SK-N-SH (cell line): ENCODE measurements around the gene PCARE. TPM values are rescaled to one million over a fixed set of nuclear protein-coding genes. Genes with fewer than 3 reads are reported as not detected.

Experiments
- CTCF ChIA-PET: fragments of 300-600, 350-600 bp; formaldehyde crosslinking; extraction: SDS; loops from one replicate; lab custom pipeline; 2021; lab: Yijun Ruan, JAX
- POLR2A ChIA-PET: fragments of 350-600 bp; sonication (Branson Sonifier 250); formaldehyde crosslinking; extraction: SDS; loops from one replicate; lab custom pipeline; 2020; ENCODE audit warnings: antibody characterized with exemption, inconsistent platforms; lab: Yijun Ruan, JAX
- DNase-seq: peaks from one replicate; pipeline ENCODE4 v3.0.0; 2012
- H2AFZ ChIP-seq: fragments of 200-600 bp; sonication (generic); 2 replicates; pipeline ENCODE4 v1.8.1; 2016; ENCODE audit warnings: antibody characterized with exemption, mild to moderate bottlenecking, low read depth
- H3F3A ChIP-seq: fragments of 200-600 bp; sonication (generic); replicated peaks from 2 replicates; pipeline ENCODE3; 2016; ENCODE audit warnings: antibody characterized with exemption, mild to moderate bottlenecking; ENCODE audit not compliant: insufficient read depth
- H3K27ac ChIP-seq, 2 experiments: fragments of 200-500 bp in 1 of 2; fragments of 200-600 bp in 1 of 2; sonication (Bioruptor generic) in 1 of 2; sonication (generic), shearing (Covaris generic) in 1 of 2; 2 replicates each; pipeline versions ENCODE4 v1.5.1 to v1.6.1; 2014 to 2016; ENCODE audit warnings: low read depth in 2 of 2, inconsistent platforms in 1 of 2, low read length in 1 of 2, mild to moderate bottlenecking in 1 of 2, mixed read lengths in 1 of 2
- H3K27me3 ChIP-seq: fragments of 200-600 bp; sonication (generic), shearing (Covaris generic); 2 replicates; pipeline ENCODE4 v1.6.1; 2016; ENCODE audit warnings: mixed run types; ENCODE audit not compliant: insufficient read depth
- H3K36me3 ChIP-seq, 2 experiments: fragments of 200-500 bp in 1 of 2; fragments of 200-600 bp in 1 of 2; sonication (Bioruptor generic) in 1 of 2; sonication (generic) in 1 of 2; replicated peaks in 1 of 2; 2 replicates each; pipeline versions ENCODE3 to v1.5.1; 2014 to 2016; ENCODE audit warnings: low read length in 1 of 2, mild to moderate bottlenecking in 1 of 2; ENCODE audit not compliant: insufficient read depth in 2 of 2, control insufficient read depth in 1 of 2
- H3K4me1 ChIP-seq, 2 experiments: fragments of 200-500 bp in 1 of 2; fragments of 200-600 bp in 1 of 2; sonication (Bioruptor generic) in 1 of 2; sonication (generic), shearing (Covaris generic) in 1 of 2; 2 replicates each; pipeline versions ENCODE4 v1.5.1 to v1.6.1; 2014 to 2016; ENCODE audit warnings: low read depth in 1 of 2, low read length in 1 of 2, mixed run types in 1 of 2; ENCODE audit not compliant: insufficient read depth in 2 of 2, control insufficient read depth in 1 of 2
- H3K4me2 ChIP-seq: fragments of 200-600 bp; sonication (generic), shearing (Covaris generic); 2 replicates; pipeline ENCODE4 v1.6.1; 2017; ENCODE audit warnings: mixed run types
- H3K4me3 ChIP-seq, 2 experiments: fragments of 200-500 bp in 1 of 2; fragments of 200-600 bp in 1 of 2; sonication (Bioruptor generic) in 1 of 2; sonication (generic), shearing (Covaris generic) in 1 of 2; 2 replicates each; pipeline versions ENCODE4 v1.5.1 to v1.8.1; 2014 to 2016; ENCODE audit warnings: low read depth in 2 of 2, inconsistent platforms in 1 of 2, low read length in 1 of 2, mild to moderate bottlenecking in 1 of 2, mixed read lengths in 1 of 2, moderate library complexity in 1 of 2
- H3K79me2 ChIP-seq: fragments of 200-600 bp; sonication (generic); 2 replicates; pipeline ENCODE4 v1.8.1; 2017; ENCODE audit warnings: mild to moderate bottlenecking; ENCODE audit not compliant: insufficient read depth
- H3K9ac ChIP-seq: fragments of 200-600 bp; sonication (generic); 2 replicates; pipeline ENCODE4 v1.6.1; 2017; ENCODE audit warnings: mixed run types
- H3K9me2 ChIP-seq: fragments of 200-600 bp; sonication (generic); 2 replicates; pipeline ENCODE4 v1.6.1; 2017; ENCODE audit warnings: mixed run types
- H3K9me3 ChIP-seq: fragments of 200-600 bp; sonication (generic); 2 replicates; pipeline ENCODE4 v1.6.1; 2017; ENCODE audit warnings: mixed run types, mild to moderate bottlenecking, moderate library complexity
- H4K20me1 ChIP-seq: fragments of 200-600 bp; sonication (generic); 2 replicates; pipeline ENCODE4 v1.6.1; 2017; ENCODE audit warnings: mild to moderate bottlenecking, mixed run types; ENCODE audit not compliant: insufficient read depth
- EZH2phosphoT487 ChIP-seq: fragments of 200-600 bp; sonication (generic); IDR thresholded peaks from 2 replicates; pipeline ENCODE4 v1.6.1; 2017; ENCODE audit warnings: low read depth, mixed run types, mild to moderate bottlenecking, antibody characterized with exemption, moderate library complexity, borderline replicate concordance
- FOXM1 ChIP-seq: IDR thresholded peaks from 2 replicates; pipeline ENCODE4 v1.4.0; 2012; ENCODE audit warnings: low read depth, mild to moderate bottlenecking
- MXI1 ChIP-seq: IDR thresholded peaks from 2 replicates; pipeline ENCODE4 v1.6.1; 2012; ENCODE audit warnings: mild to moderate bottlenecking, low read depth, low read length, improper control_type of control experiment
- NRF1 ChIP-seq: IDR thresholded peaks from 2 replicates; pipeline ENCODE4 v1.6.1; 2012; ENCODE audit warnings: low read depth, mild to moderate bottlenecking, low read length
- RCOR1 ChIP-seq: fragments of 150-350 bp; IDR thresholded peaks from 2 replicates; pipeline ENCODE4 v1.6.1; 2017; ENCODE audit warnings: antibody characterized with exemption, low read length
- RFX5 ChIP-seq: IDR thresholded peaks from 2 replicates; pipeline ENCODE4 v1.6.1; 2012; ENCODE audit warnings: mild to moderate bottlenecking, improper control_type of control experiment, low read length
- SIN3A ChIP-seq: IDR thresholded peaks from 2 replicates; pipeline ENCODE4 v1.6.1; 2012; ENCODE audit warnings: low read depth, mild to moderate bottlenecking, low read length, moderate library complexity, borderline replicate concordance
- TAF1 ChIP-seq: IDR thresholded peaks from 2 replicates; pipeline ENCODE4 v1.6.1; 2012; ENCODE audit warnings: low read depth, mild to moderate bottlenecking, low read length, moderate library complexity, borderline replicate concordance
- TEAD4 ChIP-seq: IDR thresholded peaks from 2 replicates; pipeline ENCODE4 v1.4.0; 2012; ENCODE audit warnings: mild to moderate bottlenecking, borderline replicate concordance; ENCODE audit not compliant: insufficient read depth
- WGBS: methylation state at CpG from one replicate; pipeline ENCODE4 v1.1.6; 2017; ENCODE audit warnings: low lambda C conversion rate; 5-methylcytosine and 5-hydroxymethylcytosine counted together
- polyA plus RNA-seq, 3 experiments: library from polyadenylated mRNA; depleted of rRNA; stranded (reverse); fragments of >200 nt; gene quantifications; 2 replicates each; pipeline ENCODE4 v1.2.3, GENCODE V29; 2012
- TF ChIP-seq, protein P1 (sequence below): IDR thresholded peaks from 2 replicates; pipeline ENCODE4 v1.4.0; 2012; ENCODE audit warnings: low read depth
- TF ChIP-seq, protein P2 (sequence below): IDR thresholded peaks from 2 replicates; pipeline ENCODE4 v1.6.1; 2012; ENCODE audit warnings: mild to moderate bottlenecking, low read depth, low read length, moderate library complexity
- TF ChIP-seq, protein P3 (sequence below): IDR thresholded peaks from 2 replicates; pipeline ENCODE4; 2012

Gene PCARE
- polyA plus RNA-seq, 1 of the 3 experiments (the other 2 are of a cell fraction) = not detected

DNA sequence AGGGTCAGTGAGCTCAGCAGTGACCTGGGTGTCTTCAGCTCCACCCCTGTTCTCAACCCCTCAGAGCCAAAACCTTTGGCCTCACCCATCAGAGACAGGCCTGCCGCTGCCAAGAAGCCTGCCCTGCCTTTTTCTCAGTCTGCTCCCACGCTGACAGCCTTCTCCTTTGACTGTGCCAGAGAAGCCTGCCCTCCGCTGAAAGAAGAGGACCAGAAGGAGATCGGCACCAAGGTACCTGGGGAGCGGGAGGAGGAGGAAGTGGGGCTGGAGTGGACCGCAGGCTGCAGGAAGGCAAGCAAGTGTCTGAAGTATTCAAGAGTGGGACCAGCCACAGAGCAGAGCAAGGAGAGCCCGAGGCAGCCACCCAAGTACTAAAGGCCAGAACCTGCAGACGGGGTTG lies 60.0 kb downstream of the PCARE start:
- CTCF ChIA-PET = interaction anchor here (1.1 kb wide), 1 partner anchor 182 kb away, joined by 3 read pairs; no protein-coding TSS in a partner anchor
- Histone ChIP-seq H3K79me2 (no peaks in the 10 kb centered on the region), H3K4me1 (peaks cover 0 to 17% of the 10 kb centered on the region in 2 experiments; a peak in 1 of 4 replicates), H3K4me2 (no peak overlapping the region), H3K27me3 (peaks cover 11% of the 10 kb centered on the region; the same call in 1 of the 2 replicates), H2AFZ (no peak overlapping the region), H3F3A (no peaks in the 10 kb centered on the region), H3K36me3 (no peaks in the 10 kb centered on the region), H3K9me3 (no peaks in the 10 kb centered on the region), H3K9me2 (no peaks in the 10 kb centered on the region), H3K4me3 (no peak overlapping the region), H4K20me1 (no peaks in the 10 kb centered on the region), H3K27ac (no peak overlapping the region), H3K9ac (no peak overlapping the region)
- no peak for DNase-seq
- POLR2A ChIA-PET = no interaction called here
- TF ChIP-seq, protein P1, sequence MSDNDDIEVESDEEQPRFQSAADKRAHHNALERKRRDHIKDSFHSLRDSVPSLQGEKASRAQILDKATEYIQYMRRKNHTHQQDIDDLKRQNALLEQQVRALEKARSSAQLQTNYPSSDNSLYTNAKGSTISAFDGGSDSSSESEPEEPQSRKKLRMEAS = no peak
- TF ChIP-seq MXI1 = no peak
- no peak for TF ChIP-seq FOXM1
- TF ChIP-seq, protein P2, sequence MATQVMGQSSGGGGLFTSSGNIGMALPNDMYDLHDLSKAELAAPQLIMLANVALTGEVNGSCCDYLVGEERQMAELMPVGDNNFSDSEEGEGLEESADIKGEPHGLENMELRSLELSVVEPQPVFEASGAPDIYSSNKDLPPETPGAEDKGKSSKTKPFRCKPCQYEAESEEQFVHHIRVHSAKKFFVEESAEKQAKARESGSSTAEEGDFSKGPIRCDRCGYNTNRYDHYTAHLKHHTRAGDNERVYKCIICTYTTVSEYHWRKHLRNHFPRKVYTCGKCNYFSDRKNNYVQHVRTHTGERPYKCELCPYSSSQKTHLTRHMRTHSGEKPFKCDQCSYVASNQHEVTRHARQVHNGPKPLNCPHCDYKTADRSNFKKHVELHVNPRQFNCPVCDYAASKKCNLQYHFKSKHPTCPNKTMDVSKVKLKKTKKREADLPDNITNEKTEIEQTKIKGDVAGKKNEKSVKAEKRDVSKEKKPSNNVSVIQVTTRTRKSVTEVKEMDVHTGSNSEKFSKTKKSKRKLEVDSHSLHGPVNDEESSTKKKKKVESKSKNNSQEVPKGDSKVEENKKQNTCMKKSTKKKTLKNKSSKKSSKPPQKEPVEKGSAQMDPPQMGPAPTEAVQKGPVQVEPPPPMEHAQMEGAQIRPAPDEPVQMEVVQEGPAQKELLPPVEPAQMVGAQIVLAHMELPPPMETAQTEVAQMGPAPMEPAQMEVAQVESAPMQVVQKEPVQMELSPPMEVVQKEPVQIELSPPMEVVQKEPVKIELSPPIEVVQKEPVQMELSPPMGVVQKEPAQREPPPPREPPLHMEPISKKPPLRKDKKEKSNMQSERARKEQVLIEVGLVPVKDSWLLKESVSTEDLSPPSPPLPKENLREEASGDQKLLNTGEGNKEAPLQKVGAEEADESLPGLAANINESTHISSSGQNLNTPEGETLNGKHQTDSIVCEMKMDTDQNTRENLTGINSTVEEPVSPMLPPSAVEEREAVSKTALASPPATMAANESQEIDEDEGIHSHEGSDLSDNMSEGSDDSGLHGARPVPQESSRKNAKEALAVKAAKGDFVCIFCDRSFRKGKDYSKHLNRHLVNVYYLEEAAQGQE = no peak
- no peak for TF ChIP-seq TEAD4
- no peak for TF ChIP-seq NRF1
- no peak for TF ChIP-seq TAF1
- TF ChIP-seq RFX5 = no peak
- TF ChIP-seq RCOR1 = no peak
- no peak for TF ChIP-seq SIN3A
- TF ChIP-seq, protein P3, sequence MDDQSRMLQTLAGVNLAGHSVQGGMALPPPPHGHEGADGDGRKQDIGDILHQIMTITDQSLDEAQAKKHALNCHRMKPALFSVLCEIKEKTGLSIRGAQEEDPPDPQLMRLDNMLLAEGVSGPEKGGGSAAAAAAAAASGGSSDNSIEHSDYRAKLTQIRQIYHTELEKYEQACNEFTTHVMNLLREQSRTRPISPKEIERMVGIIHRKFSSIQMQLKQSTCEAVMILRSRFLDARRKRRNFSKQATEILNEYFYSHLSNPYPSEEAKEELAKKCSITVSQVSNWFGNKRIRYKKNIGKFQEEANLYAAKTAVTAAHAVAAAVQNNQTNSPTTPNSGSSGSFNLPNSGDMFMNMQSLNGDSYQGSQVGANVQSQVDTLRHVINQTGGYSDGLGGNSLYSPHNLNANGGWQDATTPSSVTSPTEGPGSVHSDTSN = no peak
- no peak for TF ChIP-seq EZH2phosphoT487
- WGBS = 76% methylated on average over 8 of the region's 8 CpGs
